HFF-Myc (cell line): ENCODE results near the gene FMN2.

ENCODE experiments used
- DNase-seq: peaks from one replicate; pipeline ENCODE4 v3.0.0-alpha.2; 2011; ENCODE audit warnings: low read depth; ENCODE audit errors: extremely low read depth
- H3K4me3 ChIP-seq: replicated peaks from 2 replicates; pipeline ENCODE4 v1.5.1; 2011; ENCODE audit warnings: low read depth, mild to moderate bottlenecking, control low read depth, low read length
- TF ChIP-seq, protein P1 (sequence below): IDR thresholded peaks from 2 replicates; pipeline ENCODE4 v1.5.1; 2012; ENCODE audit warnings: mild to moderate bottlenecking, low read depth, low read length, control low read depth; ENCODE audit errors: missing control alignments

FMN2 gene

DNA sequence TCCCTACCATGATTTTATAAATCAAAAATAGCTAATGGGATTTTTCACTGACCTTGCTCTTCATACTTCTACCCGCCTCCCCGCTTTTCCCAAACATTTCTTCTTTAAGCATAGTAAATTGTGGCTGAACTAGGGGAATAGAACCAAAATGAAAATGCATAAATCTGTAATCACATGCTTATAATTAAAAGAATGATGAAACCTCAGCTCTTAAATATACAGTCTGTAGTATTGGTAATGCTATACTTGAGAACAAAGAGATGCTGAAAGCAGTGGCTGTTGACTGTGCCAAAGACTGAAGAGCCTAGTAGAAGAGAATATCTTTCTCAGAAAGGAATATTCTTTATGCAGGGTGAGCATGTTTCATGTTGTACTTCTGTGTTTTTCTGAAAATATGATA, 271.1 kb downstream of the FMN2 start:
- no peak for DNase-seq
- TF ChIP-seq, protein P1, sequence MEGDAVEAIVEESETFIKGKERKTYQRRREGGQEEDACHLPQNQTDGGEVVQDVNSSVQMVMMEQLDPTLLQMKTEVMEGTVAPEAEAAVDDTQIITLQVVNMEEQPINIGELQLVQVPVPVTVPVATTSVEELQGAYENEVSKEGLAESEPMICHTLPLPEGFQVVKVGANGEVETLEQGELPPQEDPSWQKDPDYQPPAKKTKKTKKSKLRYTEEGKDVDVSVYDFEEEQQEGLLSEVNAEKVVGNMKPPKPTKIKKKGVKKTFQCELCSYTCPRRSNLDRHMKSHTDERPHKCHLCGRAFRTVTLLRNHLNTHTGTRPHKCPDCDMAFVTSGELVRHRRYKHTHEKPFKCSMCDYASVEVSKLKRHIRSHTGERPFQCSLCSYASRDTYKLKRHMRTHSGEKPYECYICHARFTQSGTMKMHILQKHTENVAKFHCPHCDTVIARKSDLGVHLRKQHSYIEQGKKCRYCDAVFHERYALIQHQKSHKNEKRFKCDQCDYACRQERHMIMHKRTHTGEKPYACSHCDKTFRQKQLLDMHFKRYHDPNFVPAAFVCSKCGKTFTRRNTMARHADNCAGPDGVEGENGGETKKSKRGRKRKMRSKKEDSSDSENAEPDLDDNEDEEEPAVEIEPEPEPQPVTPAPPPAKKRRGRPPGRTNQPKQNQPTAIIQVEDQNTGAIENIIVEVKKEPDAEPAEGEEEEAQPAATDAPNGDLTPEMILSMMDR: no peak
- no peak overlapping the region for H3K4me3 ChIP-seq

DNA sequence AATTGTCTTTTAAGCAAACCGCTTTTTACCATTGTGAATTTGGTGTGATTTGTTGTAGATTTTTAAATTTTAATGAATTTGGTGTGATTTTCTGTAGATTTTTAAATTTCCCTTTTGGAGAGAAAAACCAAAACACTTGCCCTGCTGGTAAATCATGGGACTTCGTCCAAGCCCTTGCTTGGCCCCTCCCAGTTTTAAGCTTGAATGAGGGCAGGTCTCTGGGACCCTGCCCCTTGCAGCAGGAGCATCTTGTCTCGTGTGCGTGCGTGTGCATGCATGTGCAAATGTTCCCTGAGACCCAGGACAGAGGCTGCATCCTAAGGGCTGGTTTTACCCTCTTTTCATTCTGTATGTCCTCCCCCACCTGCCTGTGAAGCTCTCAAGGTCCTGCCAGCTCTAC, 271.6 kb downstream of the FMN2 start:
- no peak overlapping the region for H3K4me3 ChIP-seq
- TF ChIP-seq, protein P1: no peak
- no peak for DNase-seq

DNA sequence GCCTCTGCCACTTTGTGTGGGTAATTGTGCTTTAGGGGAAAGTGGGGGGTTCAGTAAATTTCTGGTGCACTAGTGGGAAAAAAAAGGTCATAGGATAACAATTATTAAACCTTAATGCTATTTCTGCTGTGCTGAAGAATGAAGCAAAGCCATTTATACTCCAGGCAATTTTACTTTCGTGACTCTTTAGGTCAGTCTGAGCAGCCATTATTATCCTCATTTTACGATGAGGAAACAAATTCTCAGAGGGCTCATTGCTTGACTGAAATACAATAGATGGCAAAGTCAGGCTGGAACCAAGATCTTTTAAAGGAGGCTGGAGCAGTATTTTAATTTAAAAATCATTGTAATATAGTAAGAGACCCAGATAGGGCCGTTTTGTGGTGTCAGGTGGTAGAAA, 272.2 kb downstream of the FMN2 start:
- no peak for DNase-seq
- TF ChIP-seq, protein P1: no peak
- H3K4me3 ChIP-seq: no peak overlapping the region

DNA sequence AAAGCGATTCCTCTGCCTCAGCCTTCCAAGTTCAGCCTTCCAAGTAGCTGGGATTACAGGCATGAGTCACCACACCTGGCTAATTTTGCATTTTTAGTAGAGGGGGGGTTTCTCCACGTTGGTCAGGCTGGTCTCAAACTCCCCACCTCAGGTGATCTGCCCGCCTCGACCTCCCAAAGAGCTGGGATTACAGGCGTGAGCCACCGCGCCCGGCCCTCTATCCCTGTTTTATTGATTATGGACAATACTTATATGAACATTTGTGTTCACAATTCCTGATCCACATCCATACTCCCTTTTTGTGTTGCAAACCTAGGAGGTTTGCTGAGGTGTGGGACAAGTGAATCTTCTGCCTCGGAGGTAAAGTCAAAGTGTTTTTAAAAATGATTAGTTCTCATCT, 275.0 kb downstream of the FMN2 start:
- TF ChIP-seq, protein P1: no peak
- no peak overlapping the region for H3K4me3 ChIP-seq
- DNase-seq: no peak

DNA sequence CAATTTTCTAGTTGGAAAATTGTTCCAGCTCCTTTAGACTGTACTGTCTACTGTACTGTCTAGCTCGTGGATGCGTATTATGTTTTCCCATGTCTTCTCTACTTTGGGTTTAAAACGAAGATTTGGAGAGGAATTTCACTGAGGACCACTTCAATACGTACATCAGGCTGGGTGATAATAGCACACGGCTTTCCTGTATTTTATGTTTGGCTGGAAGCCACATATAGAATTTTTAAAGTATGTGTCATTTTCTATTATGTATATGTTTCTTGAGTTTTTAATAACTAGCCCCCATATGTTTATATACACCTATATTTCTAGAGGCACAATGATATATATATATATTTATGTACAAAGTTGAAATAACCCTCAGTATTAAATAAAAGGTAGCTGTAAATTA, 293.9 kb downstream of the FMN2 start:
- no peak for DNase-seq
- TF ChIP-seq, protein P1: no peak

DNA sequence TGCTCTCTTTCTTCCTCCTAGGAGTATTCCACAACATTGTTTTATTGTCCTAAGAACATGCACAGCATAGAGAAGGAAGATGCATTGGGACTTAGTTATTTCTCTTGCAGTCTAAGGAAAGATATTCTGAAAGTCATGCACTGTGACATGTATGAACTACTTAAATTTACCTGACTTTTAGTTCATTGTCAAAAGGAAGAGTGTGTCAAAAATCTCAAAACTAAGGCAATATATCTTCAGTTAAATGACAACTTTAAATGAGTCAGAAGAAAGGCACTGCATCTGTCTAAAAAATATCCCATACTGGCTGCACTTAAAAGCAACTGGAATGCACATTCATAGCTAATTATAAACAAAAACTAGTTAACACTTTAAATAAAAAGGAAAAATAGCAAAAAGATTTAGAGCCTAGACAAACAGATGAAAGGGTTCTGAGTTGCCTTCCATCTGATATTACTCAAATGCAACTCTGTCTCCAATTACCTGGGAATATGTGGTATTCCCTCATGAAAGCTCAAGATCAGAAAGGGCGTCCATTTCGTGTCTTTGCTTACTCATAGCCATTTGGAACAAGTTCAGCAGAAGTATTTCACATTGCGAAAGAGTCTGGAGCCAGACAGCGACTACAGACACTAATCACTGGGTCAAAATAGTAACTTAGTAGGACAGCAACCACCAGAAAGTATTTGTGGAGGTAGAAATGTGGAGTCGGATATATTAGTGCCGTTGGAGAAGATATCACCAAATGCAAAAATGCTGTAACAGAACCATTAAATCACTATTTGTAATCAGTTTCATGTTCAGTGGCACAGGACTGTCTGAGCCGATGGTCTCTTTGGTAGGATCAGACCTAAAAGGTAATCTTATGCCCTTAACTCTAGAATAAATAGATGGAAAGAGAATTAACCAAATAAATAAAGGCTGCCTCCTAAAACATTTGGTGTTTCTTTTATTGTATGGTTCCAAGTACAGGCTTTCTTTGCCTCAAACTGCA, 294.6 kb downstream of the FMN2 start:
- TF ChIP-seq, protein P1: no peak
- peak; percentile 87 for DNase-seq
- H3K4me3 ChIP-seq: no peak overlapping the region

More for the DNA sequence above, 293.9 kb downstream of the FMN2 start:
- no peak overlapping the region for H3K4me3 ChIP-seq
